T-helper 17 cell (primary cell): ENCODE measurements around the gene SPTA1. TPM values are rescaled to one million over a fixed set of nuclear protein-coding genes. Genes with fewer than 3 reads are reported as not detected.

Experiments
- ATAC-seq: fragments of 150-1000 bp; cut with Tn5 transposase; 2 replicates; pipeline ENCODE4 v1.10.0; 2021; ENCODE audit warnings: mild to moderate bottlenecking, moderate library complexity
- DNase-seq, 3 donors: peaks; one replicate each; pipeline versions ENCODE4 v3.0.0 to v3.0.0-alpha.2; 2020 to 2021
- H3K9me3 ChIP-seq: one replicate; pipeline ENCODE4 v1.7.0; 2013; ENCODE audit warnings: low read length, mild to moderate bottlenecking; ENCODE audit not compliant: control insufficient read depth, poor library complexity, severe bottlenecking
- H3K27ac Mint-ChIP-seq: one replicate; pipeline ENCODE4 v1.8.0; 2022; ENCODE audit warnings: mild to moderate bottlenecking, moderate library complexity, mixed read lengths
- H3K27me3 Mint-ChIP-seq: one replicate; pipeline ENCODE4 v1.8.0; 2022; ENCODE audit warnings: mixed read lengths
- H3K36me3 Mint-ChIP-seq: one replicate; pipeline ENCODE4 v1.8.0; 2022; ENCODE audit warnings: low read depth, mixed read lengths
- H3K4me1 Mint-ChIP-seq: one replicate; pipeline ENCODE4 v1.8.0; 2022; ENCODE audit warnings: mild to moderate bottlenecking, mixed read lengths
- H3K4me3 Mint-ChIP-seq: one replicate; pipeline ENCODE4 v1.8.0; 2022; ENCODE audit warnings: mild to moderate bottlenecking, moderate library complexity, mixed read lengths
- total RNA-seq, 4 donors: library from RNA in 2 of 4; stranded (reverse) in 2 of 4; gene quantifications; one replicate each; pipeline ENCODE4 v1.2.3 and lab custom pipeline; 2022 to 2026

Gene SPTA1
- total RNA-seq, 2 donors from 2014 or later: not detected

GRCh38 chr1:158600735-158601134 is 85.8 kb downstream of the SPTA1 start:
- Mint-ChIP-seq H3K36me3 (no peaks in the 10 kb centered on the region), H3K27me3 (no peaks in the 10 kb centered on the region), H3K4me1 (no peaks in the 10 kb centered on the region), H3K27ac (no peak overlapping the region), H3K4me3 (no peak overlapping the region)
- H3K9me3 ChIP-seq: peaks cover 2% of the 10 kb centered on the region
- no peak for DNase-seq
- ATAC-seq: no peak

GRCh38 chr1:158586942-158587341 is 99.6 kb downstream of the SPTA1 start:
- Mint-ChIP-seq H3K27ac (no peak overlapping the region), H3K36me3 (no peaks in the 10 kb centered on the region), H3K4me1 (no peaks in the 10 kb centered on the region), H3K27me3 (peaks cover 27% of the 10 kb centered on the region), H3K4me3 (no peak overlapping the region)
- no peak for DNase-seq
- no peaks in the 10 kb centered on the region for H3K9me3 ChIP-seq
- no peak for ATAC-seq

GRCh38 chr1:158583962-158584361 is 102.6 kb downstream of the SPTA1 start:
- Mint-ChIP-seq H3K4me1 (no peaks in the 10 kb centered on the region), H3K36me3 (no peaks in the 10 kb centered on the region), H3K4me3 (no peak overlapping the region), H3K27me3 (peaks cover 50% of the 10 kb centered on the region), H3K27ac (no peak overlapping the region)
- ATAC-seq (no peak), DNase-seq (no peak)
- no peaks in the 10 kb centered on the region for H3K9me3 ChIP-seq

- peaks cover under 1% of the 10 kb centered on the region for H3K36me3 Mint-ChIP-seq
- H3K27ac Mint-ChIP-seq: no peak within 1 kb of the TSS
- H3K27me3 Mint-ChIP-seq: peaks cover 67% of the 10 kb centered on the region
Measured at GRCh38 chr1:158579733-158580132, 106.8 kb downstream of the SPTA1 start, which contains the start of gene OR10X1. Gene OR10X1, minus strand, starts transcription at chr1:158579899. Its CDS starts 0 bp downstream, at chr1:158579899.

GRCh38 chr1:158577561-158577960 is 109.0 kb downstream of the SPTA1 start:
- no peak overlapping the region for H3K4me3 Mint-ChIP-seq
- no peak overlapping the region for H3K27ac Mint-ChIP-seq
- DNase-seq (no peak), ATAC-seq (no peak)
- no peaks in the 10 kb centered on the region for H3K4me1 Mint-ChIP-seq
- H3K9me3 ChIP-seq: no peaks in the 10 kb centered on the region
- H3K36me3 Mint-ChIP-seq: peaks cover 4% of the 10 kb centered on the region
- H3K27me3 Mint-ChIP-seq: peaks cover 59% of the 10 kb centered on the region

More at GRCh38 chr1:158579733-158580132, 106.8 kb downstream of the SPTA1 start, which contains the start of gene OR10X1:
- ATAC-seq: no peak
- DNase-seq: no peak
- no peak within 1 kb of the TSS for H3K4me3 Mint-ChIP-seq
- no peaks in the 10 kb centered on the region for H3K4me1 Mint-ChIP-seq
- no peaks in the 10 kb centered on the region for H3K9me3 ChIP-seq

- no peak for ATAC-seq
- H3K36me3 Mint-ChIP-seq: peaks cover 4% of the 10 kb centered on the region
Measured at GRCh38 chr1:158572226-158572625, 114.3 kb downstream of the SPTA1 start.

GRCh38 chr1:158570480-158570879 is 116.0 kb downstream of the SPTA1 start, which contains the start of gene OR6P1:
Gene OR6P1, minus strand, starts transcription at chr1:158570580. Its CDS starts 6,976 bp downstream, at chr1:158563604.
- H3K9me3 ChIP-seq: no peaks in the 10 kb centered on the region
- Mint-ChIP-seq H3K27ac (no peak within 1 kb of the TSS), H3K4me3 (no peak within 1 kb of the TSS), H3K4me1 (no peaks in the 10 kb centered on the region), H3K27me3 (peaks cover 37% of the 10 kb centered on the region), H3K36me3 (peaks cover 4% of the 10 kb centered on the region)
- no peak for DNase-seq
- ATAC-seq: no peak

More at GRCh38 chr1:158572226-158572625, 114.3 kb downstream of the SPTA1 start:
- Mint-ChIP-seq H3K4me1 (no peaks in the 10 kb centered on the region), H3K27me3 (peaks cover 35% of the 10 kb centered on the region), H3K27ac (no peak overlapping the region), H3K4me3 (no peak overlapping the region)
- no peak for DNase-seq
- no peaks in the 10 kb centered on the region for H3K9me3 ChIP-seq

- no peaks in the 10 kb centered on the region for H3K9me3 ChIP-seq
- Mint-ChIP-seq H3K4me1 (no peaks in the 10 kb centered on the region), H3K4me3 (no peak overlapping the region), H3K27me3 (peaks cover 37% of the 10 kb centered on the region), H3K36me3 (no peaks in the 10 kb centered on the region), H3K27ac (no peak overlapping the region)
- ATAC-seq (no peak), DNase-seq (no peak)
Measured at GRCh38 chr1:158564608-158565007, 121.9 kb downstream of the SPTA1 start.

- H3K27ac Mint-ChIP-seq: no peak overlapping the region
- peaks cover 32% of the 10 kb centered on the region for H3K27me3 Mint-ChIP-seq
- ATAC-seq: no peak
- no peaks in the 10 kb centered on the region for H3K36me3 Mint-ChIP-seq
- H3K4me1 Mint-ChIP-seq: no peaks in the 10 kb centered on the region
- H3K9me3 ChIP-seq: no peaks in the 10 kb centered on the region
- no peak overlapping the region for H3K4me3 Mint-ChIP-seq
- no peak for DNase-seq
Measured at GRCh38 chr1:158563853-158564252, 122.7 kb downstream of the SPTA1 start.

Other genes with a start within 250 kb of the SPTA1 start
- gene OR10K1, start 224.9 kb downstream of the SPTA1 start, total RNA-seq: not detected
- not detected for gene OR10R2, start 214.5 kb downstream of the SPTA1 start, total RNA-seq
- gene OR6Y1, start 132.3 kb downstream of the SPTA1 start, total RNA-seq: not detected
- not detected for gene OR6P1, start 116.1 kb downstream of the SPTA1 start, total RNA-seq
- not detected for gene OR10X1, start 106.8 kb downstream of the SPTA1 start, total RNA-seq
- not detected for gene OR10Z1, start 81.4 kb downstream of the SPTA1 start, total RNA-seq
- not detected for gene OR6K2, start 13.9 kb upstream of the SPTA1 start, total RNA-seq
- gene OR6K3, start 34.0 kb upstream of the SPTA1 start, total RNA-seq: not detected
- not detected for gene OR6K6, start 68.0 kb upstream of the SPTA1 start, total RNA-seq
- not detected for gene OR6N1, start 85.5 kb upstream of the SPTA1 start, total RNA-seq
- gene OR6N2, start 94.5 kb upstream of the SPTA1 start, total RNA-seq: not detected
- 1 to 10 TPM in 1 of 2 donors, under 1 TPM in 1; 0.99 to 5.2 TPM for gene MNDA, start 144.6 kb upstream of the SPTA1 start, total RNA-seq
- 10 to 100 TPM; 42.1 to 48.1 TPM for gene PYHIN1, start 244.8 kb upstream of the SPTA1 start, total RNA-seq